HuH-7 (cell line): ENCODE measurements around the gene TMEM86A.

Experiments used
- DNase-seq: peaks from one replicate; pipeline ENCODE4 v3.0.0; 2011; ENCODE audit warnings: low spot score

TMEM86A gene

DNA sequence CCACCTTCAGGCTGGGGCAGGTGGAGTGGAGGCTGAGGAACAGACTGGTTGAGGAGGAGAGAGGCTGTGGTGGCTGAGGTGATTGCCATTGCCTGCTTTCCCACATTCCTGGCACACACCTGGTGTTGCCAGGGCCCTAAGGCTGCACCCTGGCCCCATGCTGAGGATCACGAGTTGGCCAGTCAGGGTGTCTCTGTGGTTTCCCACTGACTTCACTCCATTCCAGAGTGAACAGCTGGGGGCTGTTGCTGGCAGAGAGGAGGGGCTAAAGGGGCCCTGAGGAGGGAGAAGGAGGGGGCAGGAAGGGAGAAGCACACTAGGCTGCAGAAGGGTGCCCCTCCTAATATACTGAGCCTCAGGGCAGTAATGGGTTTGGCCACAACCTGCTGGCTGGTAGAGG lies 1.8 kb downstream of the TMEM86A start:
- DNase-seq = no peak

DNA sequence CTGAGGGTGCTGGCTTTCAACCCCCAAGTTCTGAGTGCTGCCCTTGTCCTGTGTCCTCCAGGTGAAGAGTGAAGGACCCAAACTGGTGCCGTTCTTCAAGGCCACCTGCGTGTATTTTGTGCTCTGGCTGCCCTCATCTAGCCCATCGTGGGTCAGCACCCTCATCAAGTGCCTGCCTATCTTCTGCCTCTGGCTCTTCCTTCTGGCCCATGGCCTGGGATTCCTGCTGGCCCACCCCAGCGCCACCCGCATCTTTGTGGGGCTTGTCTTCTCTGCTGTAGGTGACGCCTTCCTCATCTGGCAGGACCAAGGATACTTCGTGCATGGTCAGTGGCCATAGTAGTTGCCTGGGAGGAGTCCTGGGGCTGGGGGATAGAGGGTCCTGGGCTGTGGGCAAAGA lies 2.3 kb downstream of the TMEM86A start:
- no peak for DNase-seq

DNA sequence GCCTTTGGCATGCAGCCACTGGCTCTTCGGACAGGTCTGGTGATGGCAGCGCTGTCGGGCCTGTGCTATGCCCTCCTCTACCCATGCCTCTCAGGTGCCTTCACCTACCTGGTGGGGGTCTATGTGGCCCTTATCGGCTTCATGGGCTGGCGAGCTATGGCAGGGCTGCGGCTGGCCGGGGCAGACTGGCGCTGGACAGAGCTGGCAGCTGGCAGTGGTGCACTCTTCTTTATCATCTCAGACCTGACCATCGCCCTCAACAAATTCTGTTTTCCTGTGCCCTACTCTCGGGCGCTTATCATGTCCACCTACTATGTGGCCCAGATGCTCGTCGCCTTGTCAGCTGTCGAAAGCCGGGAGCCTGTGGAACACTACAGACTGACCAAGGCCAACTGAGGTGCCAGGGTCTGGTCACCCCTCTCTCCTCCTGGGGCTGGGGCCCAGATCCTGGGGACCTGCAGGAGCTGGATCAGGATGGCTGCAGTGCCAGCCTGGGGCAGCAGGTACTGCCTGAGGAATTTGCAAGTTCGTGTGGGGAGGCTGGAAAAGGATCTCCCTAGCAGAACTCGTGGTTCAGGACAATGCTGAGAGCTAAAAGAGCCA lies 3.1 kb downstream of the TMEM86A start:
- no peak for DNase-seq

- DNase-seq = no peak
Observed at GRCh38 chr11:18703001-18703763, 4.6 kb downstream of the TMEM86A start.

DNA sequence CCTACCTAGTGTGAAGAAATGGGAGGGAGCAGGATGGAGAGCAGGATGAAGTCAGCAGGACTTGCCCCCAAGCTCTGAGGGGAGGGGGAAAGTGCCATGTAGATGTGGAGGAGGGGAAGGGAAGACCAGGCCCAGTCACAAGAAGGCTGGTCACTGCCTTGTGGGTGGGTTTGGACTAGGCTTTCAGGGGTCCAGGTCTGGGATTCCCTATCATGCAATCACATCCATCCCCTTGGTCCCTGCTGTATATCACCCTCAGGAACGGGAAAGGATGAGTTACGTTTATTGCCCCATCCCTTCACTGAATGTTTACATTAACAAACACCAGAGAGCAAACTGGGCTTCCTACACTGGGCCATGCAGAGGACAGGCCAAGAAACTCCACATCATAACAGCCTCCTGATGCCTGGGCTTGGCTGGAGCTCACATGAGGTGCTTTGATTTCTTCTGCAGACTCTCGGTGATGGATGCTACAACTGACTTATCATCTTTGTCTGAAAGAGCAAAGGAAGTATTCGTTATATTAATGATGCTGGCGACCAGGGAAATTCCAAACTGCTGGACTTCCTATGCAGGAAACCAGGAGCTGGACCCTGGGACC lies 5.6 kb downstream of the TMEM86A start:
- DNase-seq = no peak

GRCh38 chr11:18704698-18705097 lies 6.1 kb downstream of the TMEM86A start:
- DNase-seq = no peak

- no peak for DNase-seq
Observed at GRCh38 chr11:18705651-18706281, 7.2 kb downstream of the TMEM86A start.

GRCh38 chr11:18706330-18707243 lies 8.0 kb downstream of the TMEM86A start:
- DNase-seq = no peak

DNA sequence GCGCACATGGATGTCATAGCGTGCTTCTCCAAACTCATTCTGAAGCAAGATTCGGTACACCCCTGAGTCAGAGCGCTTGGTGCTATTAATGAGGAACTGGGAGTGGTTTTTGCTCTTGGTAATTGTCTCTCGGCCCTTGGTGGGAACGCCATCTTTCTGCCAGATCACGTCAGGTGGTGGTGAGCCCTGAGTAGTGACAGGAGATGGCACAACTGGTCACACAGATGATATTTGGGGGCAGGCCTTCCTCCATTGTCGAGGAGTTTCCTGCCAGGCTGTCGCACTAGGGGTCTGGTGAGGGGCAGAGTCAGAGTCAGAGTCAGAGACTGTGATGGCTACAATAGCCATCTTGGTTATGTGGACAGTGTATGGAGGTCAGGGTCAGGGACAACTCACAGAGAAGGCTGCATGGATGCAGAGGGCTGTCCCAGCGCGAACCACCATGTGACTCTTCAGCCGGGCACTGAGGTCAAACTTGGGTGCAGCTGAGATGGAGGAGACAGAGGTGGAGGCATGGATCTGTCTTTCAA lies 9.3 kb downstream of the TMEM86A start:
- DNase-seq = no peak

- DNase-seq = no peak
Observed at GRCh38 chr11:18709414-18709813, 10.8 kb downstream of the TMEM86A start.

DNA sequence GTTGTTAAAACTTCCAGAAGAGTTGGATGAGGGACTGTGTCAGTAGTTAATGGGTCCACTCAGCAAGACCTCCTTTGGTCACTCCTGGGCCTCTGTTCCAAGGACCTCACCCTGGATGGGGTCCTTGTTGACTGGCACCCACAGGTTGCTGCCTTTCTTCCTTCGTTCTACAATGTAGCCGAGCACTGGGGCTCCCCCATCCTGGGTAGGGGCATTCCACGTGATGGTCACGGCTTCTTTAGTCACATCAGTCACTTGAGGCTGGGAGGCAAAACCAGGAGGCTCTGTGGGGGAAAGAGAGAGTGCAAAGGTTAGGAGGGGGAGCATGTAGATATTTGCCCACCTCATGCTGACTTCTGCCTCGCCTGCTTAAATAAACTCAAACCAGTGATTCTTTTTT lies 12.0 kb downstream of the TMEM86A start:
- no peak for DNase-seq

- no peak for DNase-seq
Observed at GRCh38 chr11:18713646-18714442, 15.3 kb downstream of the TMEM86A start.

DNA sequence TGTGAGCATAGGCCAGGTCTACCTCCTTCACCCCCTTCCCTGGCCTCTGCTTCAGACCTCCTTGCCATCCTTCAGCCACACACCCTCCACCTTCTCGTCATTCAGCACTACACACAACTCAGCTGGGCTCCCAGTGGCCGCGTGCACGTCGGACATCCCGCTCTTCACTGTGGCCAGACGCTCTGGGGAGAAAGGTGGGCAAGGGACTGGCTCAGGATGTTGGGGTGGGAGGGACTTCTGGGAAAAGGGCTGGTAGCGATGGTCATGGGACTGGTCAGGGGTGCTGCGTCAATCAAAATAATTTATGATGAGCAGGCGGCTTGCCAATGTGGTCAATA lies 15.8 kb downstream of the TMEM86A start:
- DNase-seq = no peak

- no peak for DNase-seq
Observed at GRCh38 chr11:18715476-18715875, 16.9 kb downstream of the TMEM86A start.

DNA sequence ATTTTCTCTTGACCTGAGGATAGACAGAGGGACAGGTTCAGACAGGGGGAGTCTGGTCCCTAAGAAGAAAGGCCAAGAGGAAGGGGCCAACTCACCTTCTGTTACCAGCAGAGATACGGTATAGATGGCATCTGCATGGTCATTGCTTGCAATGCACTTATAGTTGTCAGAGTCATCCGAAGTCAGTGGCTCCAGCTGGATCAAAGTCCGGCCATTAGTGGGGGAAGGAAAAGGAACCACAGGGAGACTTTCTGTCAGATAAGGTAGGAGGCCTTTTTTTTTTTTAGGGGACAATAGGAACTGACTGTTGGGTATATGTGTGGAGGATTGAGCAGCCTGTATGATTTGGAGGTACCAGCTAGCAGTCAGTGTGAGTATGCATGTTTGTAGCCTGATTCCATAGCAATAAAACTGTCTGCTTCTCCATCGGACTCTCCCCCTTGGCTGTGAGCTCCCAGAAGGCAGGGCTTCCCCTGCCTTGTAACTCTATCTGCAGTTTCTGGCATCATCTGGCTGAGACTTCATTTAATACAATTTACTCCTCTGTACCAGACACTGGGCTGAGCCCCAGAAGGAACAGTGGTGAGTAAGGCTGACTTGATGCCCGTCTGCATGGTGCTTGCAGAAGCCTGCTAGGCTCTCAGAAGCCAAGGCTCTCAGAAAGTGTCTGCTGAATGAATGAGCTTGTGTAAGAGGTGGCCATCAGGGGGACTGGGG lies 21.7 kb downstream of the TMEM86A start:
- no peak for DNase-seq

GRCh38 chr11:18720808-18721560 lies 22.4 kb downstream of the TMEM86A start:
- DNase-seq = peak; percentile 64

DNA sequence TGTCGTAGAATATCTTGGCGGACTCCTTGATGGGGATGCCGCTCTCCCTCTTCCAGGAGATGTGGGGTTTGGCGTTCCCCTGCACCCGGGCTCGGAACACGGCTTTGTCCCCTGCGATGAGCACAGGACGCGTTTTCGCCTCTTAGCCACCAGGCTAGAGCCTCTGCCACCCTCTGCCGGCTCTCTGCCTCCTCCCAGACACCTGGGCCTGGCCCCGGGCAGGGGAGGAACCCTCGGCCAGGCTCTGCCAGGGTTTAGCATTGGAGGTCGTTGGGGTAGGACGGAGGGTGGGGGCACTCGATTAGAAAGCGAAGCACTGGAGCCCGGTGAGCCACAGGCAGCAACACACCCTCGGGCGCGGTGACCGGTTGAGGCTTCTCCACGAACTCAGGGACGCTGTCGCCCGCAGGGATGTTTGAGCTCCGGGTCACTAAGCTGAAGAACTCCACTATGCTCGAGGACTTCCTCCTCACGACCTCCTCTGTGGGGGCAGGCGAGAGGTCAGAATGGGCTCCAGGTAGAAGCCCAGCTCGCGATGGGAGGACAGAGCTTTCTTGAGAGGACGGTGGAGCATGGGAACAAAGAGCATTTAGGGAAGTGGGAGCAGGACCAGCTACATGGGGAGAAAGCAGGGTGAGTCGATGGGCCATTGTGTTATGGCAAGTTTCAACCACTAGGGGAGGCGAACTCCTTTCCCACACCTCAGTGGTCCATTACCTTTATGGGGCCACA lies 23.1 kb downstream of the TMEM86A start:
- DNase-seq = peak; percentile 71

DNA sequence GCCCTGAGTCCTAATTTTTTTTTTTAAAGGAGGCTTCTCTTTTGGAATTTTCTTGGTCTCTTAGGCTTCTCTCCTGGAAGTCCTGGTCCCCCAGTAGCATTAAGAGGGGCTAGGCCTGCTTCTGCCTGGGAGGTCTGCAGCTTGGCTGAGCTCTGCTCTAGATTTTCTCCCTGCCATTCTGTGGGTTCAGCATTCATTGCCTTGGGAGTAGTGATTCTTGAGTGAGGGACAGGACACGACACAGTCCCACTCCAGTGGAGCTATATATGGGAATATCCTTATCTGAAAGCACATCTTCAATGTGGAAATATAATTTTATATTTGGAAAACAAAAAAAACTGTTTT lies 23.7 kb downstream of the TMEM86A start:
- no peak for DNase-seq

DNA sequence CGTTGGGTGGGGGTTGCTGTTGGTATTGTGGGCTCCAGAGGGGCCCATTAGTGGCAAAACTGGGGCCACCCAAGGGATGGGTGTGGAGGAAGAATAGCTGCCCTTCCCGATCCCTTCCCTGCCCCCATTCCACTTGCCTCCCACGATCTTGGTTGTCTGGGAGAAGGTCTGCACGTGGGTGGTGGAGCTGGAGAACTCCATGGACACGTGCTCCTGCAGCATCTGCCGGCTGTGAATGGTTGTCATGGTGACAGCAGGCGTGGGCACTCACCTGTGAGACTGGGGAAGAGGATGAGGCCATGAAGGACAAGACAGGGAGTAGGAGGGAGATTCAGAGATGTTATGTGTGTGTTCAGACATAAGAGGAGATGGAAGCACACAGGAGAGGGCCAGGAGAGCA lies 25.4 kb downstream of the TMEM86A start:
- DNase-seq = no peak
